Neural cell (in vitro differentiated cells): ENCODE results near the gene ADAP1. TPM values are rescaled to one million over a fixed set of nuclear protein-coding genes. Genes with fewer than 3 reads are reported as not detected.

Source experiments
- H2AFZ ChIP-seq: fragments of 200-600, 300-800 bp; sonication (generic), shearing (Covaris generic); 2 replicates; pipeline ENCODE4 v1.6.0; 2014; ENCODE audit warnings: low read depth, mild to moderate bottlenecking, antibody characterized with exemption, low read length, moderate library complexity
- H3F3A ChIP-seq: fragments of 200-600 bp; shearing (Covaris generic); 2 replicates; pipeline ENCODE4 v1.6.1; 2016; ENCODE audit warnings: mild to moderate bottlenecking, moderate library complexity, mixed read lengths, antibody characterized with exemption, low read length; ENCODE audit not compliant: insufficient read depth, poor library complexity, severe bottlenecking
- H3K27ac ChIP-seq: fragments of 200-600, 300-800 bp; sonication (generic), shearing (Covaris generic); 2 replicates; pipeline ENCODE4 v1.5.1; 2014; ENCODE audit warnings: mild to moderate bottlenecking, low read length, moderate library complexity
- H3K27me3 ChIP-seq: fragments of 300-800, 200-600 bp; sonication (generic), shearing (Covaris generic); 2 replicates; pipeline ENCODE4 v1.6.0; 2014; ENCODE audit warnings: mild to moderate bottlenecking, low read depth, low read length, moderate library complexity; ENCODE audit not compliant: insufficient read depth
- H3K36me3 ChIP-seq: fragments of 300-800, 200-600 bp; sonication (generic), shearing (Covaris generic); 2 replicates; pipeline ENCODE4 v1.5.1; 2014; ENCODE audit warnings: mild to moderate bottlenecking, antibody characterized with exemption, low read length, moderate library complexity; ENCODE audit not compliant: insufficient read depth
- H3K4me2 ChIP-seq: fragments of 300-800, 200-600 bp; sonication (generic), shearing (Covaris generic); 2 replicates; pipeline ENCODE4 v1.6.0; 2014; ENCODE audit warnings: mild to moderate bottlenecking, low read length
- H3K4me3 ChIP-seq: fragments of 300-800, 200-600 bp; sonication (generic), shearing (Covaris generic); 2 replicates; pipeline ENCODE4 v1.5.1; 2014; ENCODE audit warnings: mild to moderate bottlenecking, low read length, moderate library complexity
- H3K79me2 ChIP-seq: fragments of 200-600 bp; shearing (Covaris generic); replicated peaks from 2 replicates; pipeline ENCODE4 v1.6.0; 2014; ENCODE audit warnings: mild to moderate bottlenecking, low read length, moderate library complexity; ENCODE audit not compliant: insufficient read depth
- H3K9ac ChIP-seq: fragments of 300-800, 200-600 bp; sonication (generic), shearing (Covaris generic); 2 replicates; pipeline ENCODE4 v1.6.1; 2016; ENCODE audit warnings: mild to moderate bottlenecking, low read length, mixed read lengths
- H3K9me2 ChIP-seq: fragments of 200-600 bp; shearing (Covaris generic); 2 replicates; pipeline ENCODE4 v1.6.1; 2016; ENCODE audit warnings: mild to moderate bottlenecking, low read length, mixed read lengths; ENCODE audit not compliant: insufficient read depth
- H3K9me3 ChIP-seq: fragments of 200-600, 300-800 bp; sonication (generic), shearing (Covaris generic); 2 replicates; pipeline ENCODE4 v1.6.1; 2016; ENCODE audit warnings: mild to moderate bottlenecking, mixed run types, low read length, moderate library complexity, mixed read lengths
- H4K20me1 ChIP-seq: fragments of 200-600 bp; shearing (Covaris generic); 2 replicates; pipeline ENCODE4 v1.6.1; 2016; ENCODE audit warnings: mild to moderate bottlenecking, mixed run types; ENCODE audit not compliant: insufficient read depth
- CTCF ChIP-seq: fragments of 450-650 bp; IDR thresholded peaks from 2 replicates; pipeline ENCODE4 v1.5.1; 2014; ENCODE audit warnings: antibody characterized with exemption, mild to moderate bottlenecking, moderate library complexity; ENCODE audit not compliant: poor library complexity, severe bottlenecking
- EP300 ChIP-seq: fragments of 450-650 bp; conservative IDR thresholded peaks from 2 replicates; pipeline ENCODE4 v1.6.1; 2014; ENCODE audit warnings: antibody characterized with exemption, mild to moderate bottlenecking, moderate library complexity; ENCODE audit not compliant: poor library complexity, severe bottlenecking
- EZH2 ChIP-seq: fragments of 200-600, 300-800 bp; shearing (Covaris generic), sonication (generic); IDR thresholded peaks from 2 replicates; pipeline ENCODE4 v1.6.1; 2014; ENCODE audit warnings: antibody characterized with exemption, low read length, borderline replicate concordance, mild to moderate bottlenecking; ENCODE audit not compliant: insufficient read depth, poor library complexity, severe bottlenecking
- MXI1 ChIP-seq: fragments of 450-650 bp; conservative IDR thresholded peaks from 2 replicates; pipeline ENCODE4 v1.6.1; 2014; ENCODE audit warnings: antibody characterized with exemption, mild to moderate bottlenecking; ENCODE audit not compliant: poor library complexity, severe bottlenecking
- POLR2AphosphoS5 ChIP-seq: IDR thresholded peaks from 2 replicates; pipeline ENCODE4 v1.6.1; 2012
- RAD21 ChIP-seq: fragments of 450-650 bp; conservative IDR thresholded peaks from 2 replicates; pipeline ENCODE4 v1.6.1; 2014; ENCODE audit warnings: antibody characterized with exemption, mild to moderate bottlenecking, moderate library complexity
- REST ChIP-seq: IDR thresholded peaks from 2 replicates; pipeline ENCODE4 v1.6.1; 2012; ENCODE audit warnings: borderline replicate concordance
- SMC3 ChIP-seq: fragments of 450-650 bp; conservative IDR thresholded peaks from 2 replicates; pipeline ENCODE4 v1.6.1; 2014; ENCODE audit warnings: antibody characterized with exemption, mild to moderate bottlenecking, moderate library complexity; ENCODE audit not compliant: poor library complexity
- TAF1 ChIP-seq: IDR thresholded peaks from 2 replicates; pipeline ENCODE4 v1.6.1; 2012; ENCODE audit warnings: low read depth
- polyA plus RNA-seq: library from polyadenylated mRNA; depleted of rRNA; stranded (reverse); fragments of >200 nt; gene quantifications from 2 replicates; pipeline ENCODE4 v1.2.3, GENCODE V29; 2014

The ADAP1 gene
- polyA plus RNA-seq, 1 donor from 2014 or later, result 76.8 TPM

DNA sequence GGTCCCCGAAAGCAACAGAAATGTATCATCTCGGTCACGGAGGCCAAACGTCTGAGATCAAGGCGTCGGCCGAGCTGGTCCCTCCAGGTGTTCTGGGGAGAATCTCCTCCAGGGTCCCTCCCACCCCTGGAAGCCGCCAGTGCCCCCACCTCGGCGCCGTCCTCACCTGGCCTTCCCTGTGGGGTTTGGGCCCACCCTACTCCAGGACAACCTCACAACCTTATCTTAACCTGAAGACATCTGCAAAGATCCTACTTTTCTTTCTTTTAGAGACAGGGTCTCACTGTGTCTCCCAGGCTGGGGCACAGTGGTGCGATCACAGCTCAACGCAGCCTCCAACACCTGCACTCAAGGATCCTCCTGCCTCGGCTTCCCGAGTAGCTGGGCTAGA lies 33.4 kb downstream of the ADAP1 start (continued):
- TF ChIP-seq MXI1, result no peak

GRCh38 chr7:920351-921070 lies 34.0 kb downstream of the ADAP1 start:
- Histone ChIP-seq H3K9ac (no peak overlapping the region), H3K4me3 (no peak overlapping the region), H3K9me2 (no peaks in the 10 kb centered on the region), H3K9me3 (no peaks in the 10 kb centered on the region), H3K79me2 (no peaks in the 10 kb centered on the region), H2AFZ (no peak overlapping the region), H3F3A (no peaks in the 10 kb centered on the region), H3K27ac (no peak overlapping the region), H3K27me3 (no peaks in the 10 kb centered on the region), H4K20me1 (no peaks in the 10 kb centered on the region), H3K4me2 (no peak overlapping the region), H3K36me3 (no peaks in the 10 kb centered on the region)
- TF ChIP-seq EP300 (no peak), CTCF (no peak)

GRCh38 chr7:919924-920341 lies 34.5 kb downstream of the ADAP1 start:
- no peaks in the 10 kb centered on the region for H3K79me2 ChIP-seq
- H3K27me3 ChIP-seq, result no peaks in the 10 kb centered on the region
- H3K9ac ChIP-seq, result no peak overlapping the region
- no peaks in the 10 kb centered on the region for H4K20me1 ChIP-seq
- no peak overlapping the region for H3K4me2 ChIP-seq
- H3K27ac ChIP-seq, result no peak overlapping the region
- H3K9me3 ChIP-seq, result no peaks in the 10 kb centered on the region
- no peaks in the 10 kb centered on the region for H3K36me3 ChIP-seq
- H3F3A ChIP-seq, result no peaks in the 10 kb centered on the region
- H3K9me2 ChIP-seq, result no peaks in the 10 kb centered on the region
- TF ChIP-seq TAF1 (no peak), RAD21 (no peak), SMC3 (no peak), CTCF (no peak), POLR2AphosphoS5 (no peak), MXI1 (no peak), EZH2 (no peak), EP300 (no peak), REST (no peak)
- H2AFZ ChIP-seq, result no peak overlapping the region
- H3K4me3 ChIP-seq, result no peak overlapping the region
